ENCODE measurements around the gene ZNF740. TPM values are rescaled to one million over a fixed set of nuclear protein-coding genes. Genes with fewer than 3 reads are reported as not detected.

Gene ZNF740
- total RNA-seq, 1 experiment from 2014 or later: 35.8 TPM

- ChIA-PET CTCF (interaction anchor here (1.1 kb wide), 1 partner anchor 118 kb away, joined by 3 read pairs; no protein-coding TSS in a partner anchor), POLR2A (interaction anchor here (0.6 kb wide), 1 partner anchor 8 kb away, joined by 3 read pairs; the partner anchor contains the start of gene ZNF740)
- H3K4me1 Mint-ChIP-seq (ENCODE audit: low read depth, unreplicated experiment): peaks cover 13% of the 10 kb centered on the region
- H3K4me3 Mint-ChIP-seq (ENCODE audit: unreplicated experiment): no peak overlapping the region
- Histone ChIP-seq H3K4me1 (peaks cover 11% of the 10 kb centered on the region), H3K4me3 (ENCODE audit: low read depth, low read length) (no peak overlapping the region), H3K27me3 (replicated peaks; ENCODE audit: control insufficient read depth, insufficient read depth, low read length) (no peaks in the 10 kb centered on the region), H3K36me3 (ENCODE audit: control insufficient read depth, insufficient read depth, low read length) (no peaks in the 10 kb centered on the region), H3K9me3 (no peaks in the 10 kb centered on the region)
- no peaks in the 10 kb centered on the region for H3K9me3 Mint-ChIP-seq (ENCODE audit: unreplicated experiment)
- intact Hi-C loops (cut with micrococcal nuclease; ENCODE audit: unreplicated experiment): no loop called here
- DNase-seq: no peak
- TF ChIP-seq CTCF (IDR thresholded peaks at IDR 0.05; ENCODE audit: insufficient read depth in 1 of 2, low read depth in 1 of 2, low read length in 1 of 2, severe bottlenecking in 1 of 2, unreplicated experiment in 1 of 2): no peak
- H3K36me3 Mint-ChIP-seq (ENCODE audit: insufficient read depth, unreplicated experiment): no peaks in the 10 kb centered on the region
- no peak overlapping the region for H3K27ac Mint-ChIP-seq (ENCODE audit: unreplicated experiment)
- H3K27me3 Mint-ChIP-seq (ENCODE audit: insufficient read depth, unreplicated experiment): no peaks in the 10 kb centered on the region
- no TSS peak for BruUV-seq (replicated peaks)
Measured at GRCh38 chr12:53171725-53172329, 8.7 kb upstream of the ZNF740 start.

- Histone ChIP-seq H3K36me3 (ENCODE audit: control insufficient read depth, insufficient read depth, low read length) (no peaks in the 10 kb centered on the region), H3K27me3 (replicated peaks; ENCODE audit: control insufficient read depth, insufficient read depth, low read length) (no peaks in the 10 kb centered on the region), H3K4me1 (peaks cover 11% of the 10 kb centered on the region), H3K4me3 (ENCODE audit: low read depth, low read length) (no peak overlapping the region), H3K9me3 (no peaks in the 10 kb centered on the region)
- ChIA-PET CTCF (interaction anchor here (1.1 to 1.8 kb wide), 3 partner anchors 93 to 119 kb away, joined by 3 to 5 read pairs (median 3); partner anchors contain the start of gene SPRYD3), POLR2A (interaction anchor here (0.6 kb wide), 1 partner anchor 8 kb away, joined by 3 read pairs; the partner anchor contains the start of gene ZNF740)
- no TSS peak for BruUV-seq (replicated peaks)
- no peak for TF ChIP-seq CTCF (IDR thresholded peaks at IDR 0.05; ENCODE audit: insufficient read depth in 1 of 2, low read depth in 1 of 2, low read length in 1 of 2, severe bottlenecking in 1 of 2, unreplicated experiment in 1 of 2)
- H3K27me3 Mint-ChIP-seq (ENCODE audit: insufficient read depth, unreplicated experiment): no peaks in the 10 kb centered on the region
- no peaks in the 10 kb centered on the region for H3K9me3 Mint-ChIP-seq (ENCODE audit: unreplicated experiment)
- H3K4me3 Mint-ChIP-seq (ENCODE audit: unreplicated experiment): no peak overlapping the region
- DNase-seq: no peak
- no peak overlapping the region for H3K27ac Mint-ChIP-seq (ENCODE audit: unreplicated experiment)
- peaks cover 13% of the 10 kb centered on the region for H3K4me1 Mint-ChIP-seq (ENCODE audit: low read depth, unreplicated experiment)
- no peaks in the 10 kb centered on the region for H3K36me3 Mint-ChIP-seq (ENCODE audit: insufficient read depth, unreplicated experiment)
- intact Hi-C loops (cut with micrococcal nuclease; ENCODE audit: unreplicated experiment): no loop called here
Measured at GRCh38 chr12:53172352-53172751, 8.2 kb upstream of the ZNF740 start.

GRCh38 chr12:53173085-53173715 lies 7.3 kb upstream of the ZNF740 start:
- Mint-ChIP-seq H3K27ac (ENCODE audit: unreplicated experiment) (no peak overlapping the region), H3K27me3 (ENCODE audit: insufficient read depth, unreplicated experiment) (no peaks in the 10 kb centered on the region), H3K4me3 (ENCODE audit: unreplicated experiment) (no peak overlapping the region), H3K36me3 (ENCODE audit: insufficient read depth, unreplicated experiment) (no peaks in the 10 kb centered on the region), H3K9me3 (ENCODE audit: unreplicated experiment) (no peaks in the 10 kb centered on the region), H3K4me1 (ENCODE audit: low read depth, unreplicated experiment) (peaks cover 13% of the 10 kb centered on the region)
- DNase-seq: peak in 1 of 2 experiments; percentile 20
- Histone ChIP-seq H3K27me3 (replicated peaks; ENCODE audit: control insufficient read depth, insufficient read depth, low read length) (no peaks in the 10 kb centered on the region), H3K9me3 (no peaks in the 10 kb centered on the region), H3K4me3 (ENCODE audit: low read depth, low read length) (no peak overlapping the region), H3K4me1 (peaks cover 11% of the 10 kb centered on the region), H3K36me3 (ENCODE audit: control insufficient read depth, insufficient read depth, low read length) (no peaks in the 10 kb centered on the region)
- POLR2A ChIA-PET: no interaction called here
- intact Hi-C loops (cut with micrococcal nuclease; ENCODE audit: unreplicated experiment): no loop called here
- no peak for TF ChIP-seq CTCF (IDR thresholded peaks at IDR 0.05; ENCODE audit: insufficient read depth in 1 of 2, low read depth in 1 of 2, low read length in 1 of 2, severe bottlenecking in 1 of 2, unreplicated experiment in 1 of 2)
- BruUV-seq (replicated peaks): no TSS peak
- CTCF ChIA-PET: interaction anchor here (1.1 to 1.8 kb wide), 3 partner anchors 94 to 119 kb away, joined by 3 to 5 read pairs (median 3); partner anchors contain the start of gene SPRYD3
